ENCODE measurements around the gene GPAT3. TPM values are rescaled to one million over a fixed set of nuclear protein-coding genes. Genes with fewer than 3 reads are reported as not detected.

GPAT3 gene
- total RNA-seq, 4 donors from 2014 or later = 3.8 to 8.1 (median 4.7) TPM

- Histone ChIP-seq H3K27ac (no peak overlapping the region), H3K4me3 (no peak overlapping the region), H3K36me3 (no peaks in the 10 kb centered on the region), H3K9me3 (no peaks in the 10 kb centered on the region), H3K4me1 (no peaks in the 10 kb centered on the region), H3K27me3 (no peaks in the 10 kb centered on the region)
- TF ChIP-seq POLR2A (IDR thresholded peaks at IDR 0.05) (no peak), CTCF (IDR thresholded peaks at IDR 0.05) (no peak)
- no peak for DNase-seq
- intact Hi-C loops (cut with DNase I; ENCODE audit: low total_unique reads) = no loop called here
Observed at GRCh38 chr4:83542225-83542624, 6.3 kb downstream of the GPAT3 start.

GRCh38 chr4:83546786-83547185 is 10.9 kb downstream of the GPAT3 start:
- H3K9me3 ChIP-seq = no peaks in the 10 kb centered on the region
- intact Hi-C loops (cut with DNase I; ENCODE audit: low total_unique reads) = no loop called here
- no peak for DNase-seq
- no peaks in the 10 kb centered on the region for H3K36me3 ChIP-seq
- no peaks in the 10 kb centered on the region for H3K4me1 ChIP-seq
- TF ChIP-seq POLR2A (IDR thresholded peaks at IDR 0.05) (no peak), CTCF (IDR thresholded peaks at IDR 0.05) (no peak)
- H3K4me3 ChIP-seq = no peak overlapping the region
- no peaks in the 10 kb centered on the region for H3K27me3 ChIP-seq
- H3K27ac ChIP-seq = no peak overlapping the region

GRCh38 chr4:83548151-83548905 is 12.4 kb downstream of the GPAT3 start:
- intact Hi-C loops (cut with DNase I; ENCODE audit: low total_unique reads) = no loop called here
- TF ChIP-seq POLR2A (IDR thresholded peaks at IDR 0.05) (no peak), CTCF (IDR thresholded peaks at IDR 0.05) (no peak)
- Histone ChIP-seq H3K36me3 (no peaks in the 10 kb centered on the region), H3K27me3 (no peaks in the 10 kb centered on the region), H3K9me3 (no peaks in the 10 kb centered on the region), H3K4me1 (no peaks in the 10 kb centered on the region), H3K27ac (no peak overlapping the region), H3K4me3 (no peak overlapping the region)
- peak; percentile 17 to 37 for DNase-seq

- no peak overlapping the region for H3K4me3 ChIP-seq
- H3K36me3 ChIP-seq = no peaks in the 10 kb centered on the region
Observed at GRCh38 chr4:83552083-83552482, 16.2 kb downstream of the GPAT3 start.

More at GRCh38 chr4:83552083-83552482, 16.2 kb downstream of the GPAT3 start:
- DNase-seq = no peak
- TF ChIP-seq POLR2A (IDR thresholded peaks at IDR 0.05) = no peak
- TF ChIP-seq CTCF (IDR thresholded peaks at IDR 0.05) = no peak
- Histone ChIP-seq H3K27ac (no peak overlapping the region), H3K4me1 (no peaks in the 10 kb centered on the region), H3K9me3 (no peaks in the 10 kb centered on the region), H3K27me3 (no peaks in the 10 kb centered on the region)
- intact Hi-C loops (cut with DNase I; ENCODE audit: low total_unique reads) = no loop called here

Measured in uterus (tissue), 4 donors.